HCEC 1CT (cell line): ENCODE measurements around the gene FRMD4A.

Experiments
- DNase-seq: peaks from one replicate; pipeline ENCODE4 v3.0.0-alpha.2; 2017

The FRMD4A gene

DNA sequence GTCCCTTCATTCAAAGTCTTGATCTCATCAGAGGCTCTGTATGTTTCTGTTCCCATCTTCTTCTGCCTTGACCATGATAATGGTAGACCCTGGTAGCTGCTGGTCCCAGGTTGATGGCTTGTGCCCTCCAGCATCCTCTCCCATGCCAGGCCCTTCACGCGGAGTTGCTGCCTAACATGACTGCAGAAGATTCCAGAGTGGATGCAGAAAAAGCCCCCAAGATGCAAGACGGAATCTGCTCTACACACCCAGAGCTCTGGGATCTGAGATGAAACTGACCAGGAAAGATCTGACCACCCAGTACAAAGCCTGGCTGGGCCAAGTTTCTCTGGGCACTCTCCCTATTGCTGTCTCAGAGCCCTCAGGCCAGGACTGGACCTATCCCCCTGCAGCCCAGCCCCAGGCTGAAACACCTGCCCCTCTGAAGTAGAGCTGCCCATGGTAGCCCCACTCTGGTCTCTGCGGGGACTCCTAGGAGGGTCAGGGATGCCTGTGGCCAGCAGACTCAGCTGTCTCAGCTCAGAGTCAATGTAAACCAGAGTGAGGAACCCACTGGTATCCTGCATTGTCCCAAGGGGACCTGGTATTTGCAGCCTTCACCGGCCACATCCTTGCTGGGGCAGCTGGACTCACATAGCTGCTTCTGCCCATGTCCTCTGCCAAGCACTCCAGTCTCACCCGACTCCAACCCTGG lies 9.5 kb upstream of the FRMD4A start:
- no peak for DNase-seq

DNA sequence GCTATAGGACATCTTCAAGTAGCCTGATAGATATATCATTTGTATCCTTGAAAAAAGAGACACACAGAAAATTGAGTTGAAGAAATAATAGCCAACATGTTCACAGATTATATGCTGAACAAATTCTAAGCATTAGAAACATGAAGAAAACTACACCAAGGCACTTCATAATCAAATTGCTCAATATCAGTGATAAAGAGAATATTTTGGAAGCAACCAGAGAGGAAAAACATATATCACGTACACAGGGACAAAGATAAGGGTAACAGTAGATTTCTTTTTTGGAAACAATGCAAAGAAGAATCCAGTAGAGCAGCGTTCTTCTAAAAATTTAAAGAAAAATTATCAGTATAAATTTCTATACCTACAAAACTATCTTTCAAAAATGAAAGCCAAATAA lies 6.0 kb upstream of the FRMD4A start:
- DNase-seq: no peak

DNA sequence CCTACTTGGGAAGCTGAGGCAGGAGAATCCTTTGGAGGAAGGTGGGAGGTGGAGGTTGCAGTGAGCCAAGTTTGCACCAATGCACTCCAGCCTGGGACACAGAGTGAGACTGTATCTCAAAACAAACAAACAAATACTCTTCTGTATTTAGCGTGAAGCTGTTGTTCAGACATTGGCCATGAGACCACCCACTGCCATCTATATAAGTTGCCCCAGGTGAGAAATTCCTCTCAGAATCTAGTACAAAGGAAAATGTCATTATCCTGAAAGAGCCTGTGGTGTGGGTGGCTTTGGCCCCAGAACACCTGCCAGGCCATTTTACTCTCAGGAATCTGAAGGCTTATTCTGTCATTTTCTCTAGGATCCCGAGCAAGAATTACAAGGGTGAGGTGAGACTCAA lies 4.0 kb upstream of the FRMD4A start:
- no peak for DNase-seq

DNA sequence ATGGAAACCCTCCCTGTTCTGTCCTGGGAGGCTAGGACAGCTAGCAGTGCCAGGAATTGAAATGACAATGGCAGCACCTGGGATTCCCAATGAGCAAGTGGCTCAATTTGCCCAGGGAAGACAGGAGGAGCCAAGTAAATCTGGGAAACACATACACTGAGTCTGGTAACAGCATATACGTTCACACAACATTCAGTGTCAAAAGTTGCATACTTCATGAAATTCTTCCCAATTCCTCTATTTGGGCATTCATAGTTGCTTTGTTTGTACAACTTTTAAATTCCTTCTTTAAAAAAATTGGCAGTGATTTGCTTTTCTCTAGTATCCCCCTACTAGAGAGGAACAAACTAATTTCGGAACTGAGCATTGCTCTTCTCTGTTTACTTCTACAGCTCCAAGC lies 2.9 kb upstream of the FRMD4A start:
- no peak for DNase-seq

DNA sequence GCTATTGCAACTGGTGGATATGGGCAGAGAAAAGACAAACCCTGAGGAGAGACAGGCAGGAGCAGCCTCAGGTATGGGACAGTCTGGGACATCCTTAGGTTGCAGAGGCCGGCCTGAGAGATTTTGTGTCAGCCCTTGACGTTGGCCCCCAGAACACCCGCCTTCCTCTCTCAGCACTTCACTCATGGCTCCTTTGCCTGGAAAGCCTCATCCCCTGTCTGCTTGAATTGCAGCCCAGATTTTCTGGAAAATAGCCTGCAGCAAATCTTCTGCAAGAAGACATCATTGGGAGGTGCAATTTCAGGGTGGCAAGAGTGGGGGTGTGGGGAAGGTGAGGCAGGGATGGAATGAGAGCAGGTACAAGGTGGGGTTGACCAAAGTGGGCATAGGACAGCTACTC lies 2.2 kb upstream of the FRMD4A start:
- DNase-seq: no peak

DNA sequence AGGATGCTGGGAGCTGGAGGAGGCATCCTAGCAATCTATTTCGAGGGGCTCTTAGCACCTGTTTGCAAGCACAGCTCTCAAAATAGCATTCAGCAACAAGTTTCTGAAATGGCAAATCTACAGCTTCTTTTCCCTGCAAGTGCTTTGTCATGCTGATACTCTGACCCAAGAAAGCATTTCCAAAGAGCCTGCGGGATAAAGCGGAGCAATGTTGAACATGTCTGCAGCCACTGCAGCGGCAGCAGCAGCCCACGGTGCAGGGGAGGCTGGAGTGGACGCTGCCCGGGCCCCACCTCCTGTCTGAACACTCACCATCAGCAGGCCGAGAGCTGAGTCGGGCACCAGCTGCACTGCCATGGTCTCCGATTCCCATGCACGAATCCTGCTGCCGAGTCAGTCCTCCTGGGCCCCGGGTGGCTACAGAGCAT lies 964 bp downstream of the FRMD4A start:
- DNase-seq: no peak

DNA sequence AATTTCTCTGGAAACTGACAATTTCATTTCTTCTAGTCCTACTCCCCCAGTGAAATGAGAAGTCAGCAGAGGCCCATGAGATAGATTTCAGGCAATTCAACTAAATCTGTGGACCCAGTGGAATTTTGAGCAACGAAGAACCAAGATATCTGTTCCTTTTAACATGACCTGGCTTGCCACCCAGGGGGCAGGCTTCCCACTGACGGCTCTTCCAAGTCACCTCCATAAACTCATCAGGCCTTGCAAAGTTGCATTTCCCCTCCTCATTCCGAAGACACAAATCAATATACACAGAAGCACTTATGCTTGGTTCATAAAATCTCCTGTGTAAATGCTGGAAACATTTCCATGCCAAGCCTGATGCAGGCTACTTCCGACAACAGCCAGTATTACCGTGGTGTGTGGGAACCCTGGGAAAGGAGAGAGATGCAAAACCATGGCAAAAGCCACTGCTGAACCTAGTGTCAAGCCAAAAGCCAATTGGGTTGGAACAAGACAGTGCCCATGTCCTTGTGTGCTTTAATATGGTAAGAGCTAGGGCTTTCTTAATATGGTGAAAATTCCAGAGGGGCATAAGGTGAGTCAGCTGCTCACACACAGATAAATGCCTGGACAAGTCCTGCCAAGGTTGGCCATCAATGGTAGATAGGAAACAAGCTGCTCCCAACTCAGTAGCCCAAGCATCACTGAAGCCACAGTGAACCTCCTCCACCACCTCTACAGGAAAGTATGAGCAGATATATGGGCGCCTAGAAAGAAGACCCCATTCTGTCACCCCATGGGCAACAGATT lies 1.6 kb downstream of the FRMD4A start:
- DNase-seq: no peak

DNA sequence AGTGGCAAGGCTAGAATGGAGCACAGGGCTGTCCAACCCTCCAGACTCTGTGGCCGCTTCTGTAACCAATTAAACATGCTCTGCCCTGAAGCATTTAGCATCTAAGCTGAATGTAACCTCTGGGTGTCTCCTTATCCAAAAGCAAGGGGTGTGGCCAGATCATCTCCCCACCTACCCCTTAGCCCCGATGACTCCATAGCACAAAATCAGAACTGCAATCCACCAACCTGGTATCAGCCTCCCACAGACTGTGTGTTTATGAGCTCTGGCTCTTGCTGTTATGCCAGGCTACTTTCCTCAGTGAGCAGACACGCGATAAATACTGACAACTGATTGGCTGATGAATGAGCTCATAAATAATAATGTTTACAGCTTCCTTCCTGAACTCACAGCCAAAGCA lies 3.2 kb downstream of the FRMD4A start:
- no peak for DNase-seq

DNA sequence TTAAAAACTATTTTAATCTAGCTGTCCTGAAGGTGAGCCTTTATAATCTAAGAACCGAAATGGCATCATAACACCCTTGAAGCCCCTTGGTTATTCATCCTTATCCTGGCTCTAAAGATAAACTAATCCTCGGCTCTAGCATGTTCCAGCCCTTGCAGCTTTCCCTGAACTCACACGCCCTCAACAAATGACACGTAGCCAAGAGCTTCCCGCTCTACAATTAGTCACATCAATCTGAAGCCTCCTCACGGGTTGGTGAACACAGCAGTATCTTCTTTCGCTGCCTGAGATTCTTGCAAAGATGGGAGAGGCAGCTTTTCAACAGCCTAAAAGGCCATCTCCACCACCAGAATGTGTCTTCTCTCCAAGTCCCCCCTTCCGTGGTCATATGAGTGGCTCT lies 4.1 kb downstream of the FRMD4A start:
- DNase-seq: no peak

DNA sequence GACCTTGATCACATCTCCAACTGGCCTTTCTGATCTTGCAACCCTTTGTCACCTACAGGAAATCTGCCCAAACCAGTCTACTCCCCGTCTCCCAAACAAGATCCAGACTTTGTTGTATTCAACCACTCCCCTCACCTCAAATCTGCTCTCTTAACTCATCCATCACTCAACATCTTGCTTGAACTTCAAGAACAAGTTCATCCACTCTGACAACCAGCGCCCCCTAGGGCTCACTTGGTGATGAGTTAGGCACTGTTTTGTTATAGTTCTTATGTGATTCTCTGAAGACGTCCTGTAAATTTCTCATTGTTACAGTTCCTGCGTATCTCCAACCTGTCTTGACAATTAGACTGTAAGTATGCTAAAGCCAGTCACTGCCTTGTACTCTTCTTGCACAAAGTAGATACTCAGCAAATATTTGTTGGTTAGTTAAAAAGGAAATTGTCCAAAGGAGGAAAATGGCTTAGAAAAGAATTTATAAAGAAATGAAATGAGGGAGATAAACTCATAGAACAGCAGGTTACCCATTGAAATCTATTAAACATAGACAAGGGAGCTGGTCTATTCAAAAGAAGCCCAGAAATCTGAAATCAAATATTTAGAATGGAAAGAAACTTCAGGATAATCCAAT lies 5.3 kb downstream of the FRMD4A start:
- DNase-seq: peak; percentile 28

DNA sequence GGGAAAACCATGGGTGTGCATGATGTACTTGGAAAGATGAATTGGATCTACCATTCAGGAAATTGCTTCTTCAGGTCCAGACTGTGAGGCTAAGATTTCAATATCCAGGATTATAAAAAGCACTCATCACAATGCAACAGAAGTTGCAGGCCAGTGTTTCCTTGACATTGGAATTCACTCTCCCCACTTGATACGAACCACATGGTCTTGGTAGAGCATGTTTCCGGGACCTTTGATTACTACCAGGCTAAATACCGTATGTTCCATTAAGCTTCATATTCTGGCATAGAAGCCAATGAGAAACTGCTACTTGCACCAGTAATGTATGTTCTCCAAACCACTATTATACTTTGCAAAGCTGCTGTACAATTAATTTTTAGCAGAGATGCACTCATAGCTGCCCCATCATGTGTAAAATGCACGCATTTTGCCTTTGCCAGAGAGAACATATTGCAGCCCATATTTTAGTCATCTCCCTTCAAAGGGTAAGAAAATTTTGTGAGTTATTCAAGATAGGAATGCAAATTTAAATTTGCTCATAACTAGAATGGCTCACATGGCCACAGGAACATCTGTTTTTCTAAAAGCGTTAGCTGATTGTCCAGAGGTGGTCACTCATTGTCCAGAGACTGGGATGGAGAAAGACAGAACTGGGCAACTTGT lies 8.1 kb downstream of the FRMD4A start:
- no peak for DNase-seq

DNA sequence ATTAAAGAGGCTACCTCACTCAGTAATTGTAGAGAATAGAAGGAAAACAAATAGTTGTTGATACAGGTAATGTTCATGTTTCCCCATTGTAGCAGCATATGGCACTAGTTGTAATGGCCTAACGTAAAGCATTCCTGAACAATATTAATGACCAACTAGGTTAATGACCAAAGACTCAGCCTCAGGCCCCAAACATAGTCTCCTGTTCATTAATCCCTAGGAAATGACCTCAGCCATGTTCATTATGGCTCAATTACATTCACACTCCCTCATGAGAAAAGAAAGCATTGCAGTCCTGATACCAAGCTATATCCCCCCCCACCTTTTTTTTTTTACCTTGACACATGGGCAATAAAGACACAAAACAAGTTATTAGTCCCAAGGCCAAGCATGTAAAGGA lies 12.7 kb downstream of the FRMD4A start:
- no peak for DNase-seq

DNA sequence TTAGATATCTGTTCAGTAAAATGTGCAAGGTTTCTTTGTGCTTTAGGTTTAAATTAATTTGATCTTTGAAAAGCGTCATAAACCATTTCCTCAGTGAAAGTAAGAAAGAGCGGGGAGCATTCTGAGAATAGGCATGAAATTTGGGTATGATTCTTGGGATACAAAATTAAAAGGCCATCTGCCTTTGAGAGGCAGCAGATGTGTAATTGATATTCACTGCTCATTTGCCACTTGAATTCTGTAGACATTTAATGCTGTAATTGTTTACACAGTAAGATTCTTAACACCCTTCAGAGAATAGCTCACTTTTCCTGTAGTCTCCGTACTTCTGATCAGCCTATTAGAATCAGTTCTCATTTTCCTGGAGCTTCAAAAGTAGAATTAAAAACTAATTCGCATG lies 18.7 kb downstream of the FRMD4A start:
- DNase-seq: no peak

DNA sequence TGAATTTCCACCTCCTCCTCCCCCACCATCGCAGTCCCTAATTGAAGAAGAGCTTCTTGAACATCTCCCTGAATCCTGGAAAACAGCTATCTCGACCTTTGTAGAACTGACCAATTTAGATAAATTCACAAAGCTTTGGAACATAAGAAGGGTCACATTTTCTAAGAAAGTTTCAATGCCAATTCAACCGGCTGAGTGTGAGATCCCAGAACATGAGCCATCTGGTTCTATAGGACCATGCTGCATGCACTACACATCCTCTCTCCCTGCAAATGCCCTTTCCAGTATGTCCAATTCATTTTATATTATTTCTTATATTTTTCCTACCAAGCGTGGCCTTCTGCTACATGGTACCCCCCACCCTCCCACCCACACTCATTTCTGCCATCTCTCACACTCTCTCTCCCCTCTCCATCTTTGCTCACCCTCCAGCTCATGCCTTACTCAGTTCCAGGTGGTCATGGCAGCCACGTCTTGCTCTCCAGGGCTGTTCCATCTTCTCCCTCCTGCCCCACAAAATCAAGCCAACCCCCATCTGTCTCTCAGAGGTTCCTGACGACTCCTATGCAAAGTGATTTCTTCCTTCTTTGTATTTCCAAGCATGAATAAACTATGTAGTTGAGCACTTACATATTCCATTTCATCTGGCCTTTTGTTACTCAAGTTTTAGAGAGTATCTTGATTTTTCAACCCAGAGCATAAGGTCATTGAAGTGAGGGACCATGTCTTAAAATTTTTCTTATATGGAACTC lies 19.3 kb downstream of the FRMD4A start:
- DNase-seq: no peak

DNA sequence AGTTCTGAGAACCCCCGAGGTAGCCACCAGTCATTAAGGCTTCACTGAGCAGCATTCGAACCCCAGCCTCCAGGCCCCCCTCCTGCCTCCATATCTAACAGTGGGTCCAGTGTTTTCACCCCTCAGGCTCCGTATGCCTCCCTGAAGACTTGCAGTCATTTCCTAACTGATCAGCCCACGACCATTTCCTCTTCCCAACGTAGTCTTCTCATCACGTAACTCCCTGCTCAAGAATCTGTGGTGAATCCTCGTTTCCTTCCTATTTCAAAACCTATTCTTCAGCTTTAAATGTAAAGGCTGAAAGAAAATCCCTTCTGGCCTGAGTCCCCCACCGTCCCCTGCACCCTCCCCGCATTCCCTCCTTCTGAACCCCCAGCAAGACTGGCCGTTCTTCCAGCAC lies 21.1 kb downstream of the FRMD4A start:
- no peak for DNase-seq

DNA sequence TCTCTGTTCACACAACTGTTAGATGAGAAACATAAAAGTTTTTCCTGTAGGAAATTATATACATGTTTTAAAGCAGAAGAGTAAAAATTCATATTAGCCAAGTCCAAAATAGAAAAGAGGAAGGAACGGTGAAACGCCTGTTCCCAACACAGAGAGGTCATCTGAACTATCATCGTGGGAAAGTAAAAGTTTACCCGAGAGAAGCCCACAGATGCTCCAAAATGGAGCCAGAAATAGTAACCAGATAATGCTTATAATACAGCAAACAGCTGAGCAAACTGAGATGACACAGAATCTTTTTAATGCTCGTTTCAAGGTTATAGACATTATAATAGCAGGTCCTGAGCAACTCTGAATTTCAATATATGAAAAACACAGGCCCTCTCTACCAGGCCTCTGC lies 24.5 kb downstream of the FRMD4A start:
- no peak for DNase-seq

DNA sequence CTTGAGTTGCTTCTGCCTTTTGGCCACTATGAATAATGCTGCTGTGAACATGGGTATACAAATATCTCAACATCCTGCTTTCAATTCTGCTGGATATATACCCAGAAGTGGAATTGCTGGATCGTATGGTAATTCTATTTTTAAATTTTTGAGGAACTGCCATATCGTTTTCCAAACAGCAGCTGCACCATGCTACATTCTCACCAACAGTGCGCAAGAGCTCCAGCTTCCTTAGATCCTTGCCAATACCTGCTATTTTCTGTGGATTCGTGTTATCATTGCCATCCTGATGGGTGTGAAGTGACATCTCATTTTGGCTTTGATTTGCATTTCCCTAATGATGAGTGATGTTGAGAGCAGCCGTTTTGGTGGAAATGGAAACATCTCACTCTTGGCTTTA lies 26.7 kb downstream of the FRMD4A start:
- DNase-seq: no peak

DNA sequence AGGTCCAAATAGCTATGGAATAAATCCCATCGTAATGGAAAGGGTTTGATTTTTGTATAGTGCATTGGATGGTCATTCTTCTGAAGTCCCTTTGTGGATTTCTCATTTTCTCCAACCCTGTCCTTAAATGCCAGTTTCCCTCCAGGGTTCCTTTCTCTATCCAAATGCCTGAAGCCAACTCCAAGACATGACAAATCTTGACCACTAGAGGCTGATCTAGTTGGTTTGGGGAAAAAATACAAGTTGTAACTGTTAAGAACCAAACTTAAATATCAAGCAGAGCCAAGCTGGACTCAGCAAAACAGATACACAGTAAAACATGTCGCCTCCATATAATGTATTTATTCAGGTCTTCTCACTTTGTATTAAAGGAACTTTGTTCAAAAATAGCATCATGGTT lies 28.7 kb downstream of the FRMD4A start:
- DNase-seq: peak; percentile 11

DNA sequence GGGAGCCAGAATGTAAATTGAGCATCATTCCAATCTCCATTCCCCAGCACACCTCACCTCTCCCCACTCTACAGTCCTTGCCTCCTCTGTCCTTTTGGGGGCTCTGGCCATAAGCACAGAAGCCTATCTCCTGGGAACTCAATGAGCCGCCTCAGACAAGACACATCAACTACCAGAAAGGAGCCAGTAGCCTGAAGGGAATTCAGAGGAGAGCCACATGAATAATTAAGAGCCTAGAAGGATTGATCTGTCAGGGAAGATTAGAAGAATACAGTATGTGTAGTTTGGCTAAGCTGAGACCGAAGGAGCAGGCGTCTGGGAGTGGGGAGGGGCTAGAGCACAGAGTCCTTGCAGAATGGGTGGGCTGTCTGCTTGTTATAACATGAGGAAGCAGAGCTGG lies 31.2 kb downstream of the FRMD4A start:
- no peak for DNase-seq

DNA sequence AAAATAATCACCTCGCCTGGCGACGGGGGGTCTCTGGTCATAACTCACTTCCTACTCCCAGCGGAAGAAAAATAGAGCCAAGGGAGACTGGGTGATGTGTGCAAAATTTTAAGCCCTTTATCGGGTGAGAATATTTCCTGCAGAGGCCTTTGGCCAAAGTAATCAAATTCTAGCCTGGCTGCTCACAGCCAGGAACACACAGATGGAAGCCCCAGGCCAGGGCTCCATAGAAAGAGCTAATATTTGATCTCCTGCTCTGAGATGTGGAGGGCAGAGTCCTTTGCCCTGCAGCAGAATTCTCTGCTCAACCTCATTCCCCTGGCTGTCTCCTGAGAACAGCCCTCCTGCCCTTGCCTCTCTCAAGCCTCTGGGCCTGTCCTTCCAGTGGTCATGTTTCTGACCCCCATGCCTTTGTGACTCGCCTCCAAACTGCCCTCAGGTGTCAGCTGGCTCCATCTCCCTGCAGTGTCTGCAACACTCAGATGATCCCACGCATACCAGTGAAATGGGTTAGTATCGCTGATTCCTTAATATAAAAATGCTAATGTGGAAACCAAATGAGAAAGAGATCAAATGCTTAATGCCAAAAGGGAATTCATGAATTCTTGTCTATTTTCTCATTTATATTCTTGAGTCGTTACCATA lies 34.5 kb downstream of the FRMD4A start:
- DNase-seq: no peak

DNA sequence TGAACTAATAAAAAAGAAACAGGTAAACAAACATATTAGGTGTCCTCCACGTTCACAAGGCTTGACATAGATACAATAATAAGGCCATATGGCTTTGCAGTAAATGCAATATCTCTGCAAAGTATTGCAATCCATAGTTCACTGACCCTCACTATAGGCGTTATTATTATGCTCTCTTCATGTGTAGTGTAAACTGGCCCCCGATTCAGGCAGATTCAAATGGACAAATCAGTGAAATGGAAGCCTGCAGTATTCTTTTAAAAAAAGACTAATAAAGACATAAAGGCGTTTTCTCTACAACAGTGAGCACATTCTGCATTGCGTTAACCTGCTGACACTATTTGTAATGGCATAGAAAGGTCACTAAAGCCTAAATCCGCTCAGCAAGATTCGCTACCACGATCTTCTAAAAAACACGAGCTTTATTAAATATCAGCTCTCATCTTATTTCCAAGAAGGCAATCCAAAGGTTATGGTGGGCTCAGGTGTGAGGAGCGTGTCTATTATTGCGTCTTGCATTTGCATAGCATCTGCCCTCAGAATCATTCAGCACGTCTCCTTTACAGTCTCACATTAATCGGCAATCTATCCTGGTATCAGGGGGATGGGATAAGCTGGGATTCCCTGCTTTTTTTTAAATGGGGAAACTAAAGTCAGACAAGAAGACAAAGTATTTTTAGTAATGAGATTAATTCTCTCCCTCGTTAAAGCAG lies 36.2 kb downstream of the FRMD4A start:
- no peak for DNase-seq

DNA sequence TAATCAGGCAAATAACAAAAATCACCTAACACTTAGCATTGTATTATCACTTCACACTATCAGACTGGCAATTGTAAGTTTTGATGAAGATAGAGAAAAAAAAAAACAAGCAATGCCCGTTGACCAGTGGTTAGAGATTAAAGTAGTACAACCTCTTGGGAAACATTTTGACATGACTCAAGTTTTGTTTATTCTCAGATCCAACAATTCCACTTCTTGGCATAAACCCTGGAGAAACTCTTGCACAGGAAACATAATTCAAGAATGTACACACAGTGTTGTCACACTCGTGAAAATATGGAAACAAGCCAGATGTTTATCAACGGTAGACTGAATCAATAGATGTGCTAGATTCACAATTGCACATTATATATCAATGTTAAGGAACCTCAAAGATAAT lies 37.2 kb downstream of the FRMD4A start:
- peak; percentile 5 for DNase-seq
